Cortex of kidney (tissue), 1 donor: ENCODE results near the gene CYP11A1.
"Not testable (repeated sequence)": the region's sequence is repeated elsewhere in the genome, so short reads cannot be mapped to it uniquely, and the experiment has no call there.

Experiments used
- DNase-seq: peaks from one replicate; lab custom pipeline; 2025; lab: John Stamatoyannopoulos, UW

Gene CYP11A1

DNA sequence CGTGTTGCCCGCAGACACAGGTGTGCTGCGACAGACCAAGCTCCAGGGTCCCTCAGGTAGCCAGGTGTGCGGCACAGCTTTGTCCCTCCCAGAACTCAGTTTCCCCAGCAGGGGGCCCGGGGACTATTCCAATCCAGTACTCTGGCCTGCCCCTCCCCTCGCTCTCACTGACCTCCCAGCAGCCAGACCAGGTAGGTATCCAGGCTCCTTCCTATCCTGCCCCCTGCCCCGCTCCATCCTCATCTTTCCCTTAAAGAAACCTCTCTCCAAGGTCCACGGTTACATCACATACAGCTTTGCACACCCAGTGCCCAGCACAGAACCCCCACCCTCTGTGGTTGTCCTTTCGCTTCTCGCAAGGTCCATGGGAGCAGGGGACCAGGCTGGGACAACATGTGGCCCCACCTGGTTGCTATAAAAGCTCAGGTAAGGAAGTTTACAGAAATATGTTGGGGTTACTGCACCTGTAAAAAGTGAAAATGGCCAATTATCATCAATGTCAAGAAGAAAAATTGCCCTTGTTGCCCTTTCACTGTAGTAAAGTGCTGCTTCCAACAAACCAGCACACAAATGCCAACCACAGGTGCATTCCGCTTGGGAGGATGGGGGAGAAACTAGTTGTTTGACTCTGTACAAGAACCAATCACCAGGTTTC, 7.3 kb upstream of the CYP11A1 start:
- no peak for DNase-seq

GRCh38 chr15:74373731-74374647, 6.5 kb upstream of the CYP11A1 start:
- no peak for DNase-seq

- no peak for DNase-seq
Measured at GRCh38 chr15:74373056-74373650, 5.7 kb upstream of the CYP11A1 start.

DNA sequence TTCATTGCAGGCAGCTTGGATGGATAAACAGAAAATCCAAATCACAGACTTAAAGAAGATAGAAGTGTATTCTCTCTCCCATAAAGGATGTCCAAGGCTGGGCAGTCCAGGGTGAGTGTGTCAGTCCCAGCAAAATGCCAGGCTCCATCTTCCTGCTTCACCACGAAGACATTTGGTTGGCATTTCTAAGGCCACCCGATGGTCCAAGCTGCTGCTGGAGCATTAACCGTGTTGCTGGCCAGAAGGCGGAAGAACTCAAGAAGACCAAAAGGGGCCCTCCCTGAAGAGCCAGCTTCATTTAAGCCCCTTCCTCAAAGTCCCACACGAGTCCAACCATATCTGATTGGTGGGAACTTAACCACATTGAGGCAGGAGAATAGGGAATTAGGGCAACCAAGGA, 3.0 kb upstream of the CYP11A1 start:
- no peak for DNase-seq

DNA sequence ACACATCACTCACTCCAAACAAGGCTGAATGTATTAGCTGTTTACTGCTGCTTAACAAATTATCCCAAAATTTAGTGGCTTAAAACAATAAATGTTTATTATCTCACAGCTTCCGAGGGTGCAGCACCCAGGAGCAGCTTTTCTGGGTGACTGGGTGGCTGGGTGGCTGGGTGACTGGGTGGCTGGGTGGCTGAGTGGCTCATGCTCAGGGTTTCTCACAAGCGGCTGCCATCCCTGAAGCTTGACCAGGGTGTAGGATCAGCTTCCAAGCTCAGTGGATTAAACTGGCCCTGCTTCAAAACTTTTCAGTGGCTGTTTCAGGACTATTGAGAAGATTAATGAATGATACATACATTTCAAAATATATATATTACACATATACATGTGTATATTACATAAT, 2.3 kb upstream of the CYP11A1 start:
- DNase-seq: no peak

DNA sequence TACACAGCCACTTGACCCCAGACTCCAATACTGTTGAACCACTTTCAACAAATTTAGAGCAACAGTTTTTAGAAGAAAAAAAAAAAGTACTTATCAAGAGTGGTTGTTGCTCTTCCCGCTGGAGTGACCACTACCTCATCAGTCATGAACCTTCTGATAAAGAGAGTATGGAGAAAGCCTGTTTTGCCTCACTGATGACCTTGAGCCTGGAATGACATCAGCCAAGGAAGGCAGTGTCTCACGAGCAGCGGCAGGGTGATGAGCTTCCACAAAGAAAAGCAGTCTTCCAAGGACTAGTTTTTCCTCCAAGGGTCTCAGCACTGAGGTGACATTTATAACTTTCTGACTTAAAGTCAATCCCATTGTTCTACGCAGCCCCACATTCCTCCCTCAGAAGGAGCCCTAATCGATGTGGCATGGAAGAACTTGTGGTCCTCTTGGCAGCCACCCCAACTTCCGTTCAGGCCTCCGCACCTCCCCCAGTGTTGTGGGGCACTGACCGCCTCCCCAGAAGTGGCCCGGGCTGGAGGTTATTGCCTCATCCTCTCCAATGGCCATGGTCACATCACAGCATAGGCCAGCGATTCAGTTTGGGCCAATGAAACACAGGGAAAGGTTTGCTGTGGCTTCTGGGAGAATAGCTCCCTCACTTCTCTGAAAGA, 1.8 kb upstream of the CYP11A1 start:
- DNase-seq: no peak

DNA sequence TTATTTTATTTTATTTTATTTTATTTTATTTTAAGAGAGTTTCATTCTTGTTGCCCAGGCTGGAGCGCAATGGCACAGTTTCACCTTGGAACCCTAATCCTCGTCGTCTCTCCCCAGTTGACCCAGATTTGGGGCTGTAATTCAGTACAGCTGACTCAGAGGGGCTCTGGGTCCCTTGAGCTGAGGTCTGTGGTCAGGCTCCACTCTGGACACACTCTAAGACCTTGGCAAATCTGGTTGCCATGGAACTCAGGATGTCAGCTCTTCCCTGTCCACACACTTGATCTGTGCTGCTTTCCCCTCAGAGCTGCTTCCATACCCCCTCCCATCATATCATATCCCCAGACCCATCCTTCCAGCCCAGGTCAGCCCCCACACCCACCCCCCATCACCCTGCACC, 675 bp upstream of the CYP11A1 start:
- DNase-seq: no peak

GRCh38 chr15:74365598-74366445, 1.6 kb downstream of the CYP11A1 start:
- no peak for DNase-seq

GRCh38 chr15:74364936-74365597, 2.4 kb downstream of the CYP11A1 start:
- no peak for DNase-seq

DNA sequence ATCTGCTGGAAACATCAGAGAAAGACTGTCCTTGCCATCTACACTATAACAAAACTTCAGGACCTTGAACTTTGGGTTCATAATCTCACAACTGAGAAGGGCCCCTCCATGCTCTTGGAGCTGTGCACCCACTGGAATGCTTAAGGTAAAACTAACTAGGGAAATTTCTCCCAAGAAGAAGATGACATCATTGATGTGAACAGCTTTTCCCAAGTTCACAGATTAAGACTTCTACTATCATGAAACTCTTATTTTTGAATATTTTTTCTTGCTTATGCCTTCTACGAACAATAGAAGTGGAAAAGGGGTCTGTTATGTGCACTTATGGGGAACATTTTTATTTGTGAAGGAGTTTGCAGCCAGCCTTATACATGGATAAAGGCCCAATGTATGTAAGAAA, 5.0 kb downstream of the CYP11A1 start:
- no peak for DNase-seq

GRCh38 chr15:74360855-74361254, 6.6 kb downstream of the CYP11A1 start:
- DNase-seq: not testable (repeated sequence)

GRCh38 chr15:74359376-74359775, 8.1 kb downstream of the CYP11A1 start:
- DNase-seq: not testable (repeated sequence)

GRCh38 chr15:74357514-74357913, 9.9 kb downstream of the CYP11A1 start:
- DNase-seq: not testable (repeated sequence)

DNA sequence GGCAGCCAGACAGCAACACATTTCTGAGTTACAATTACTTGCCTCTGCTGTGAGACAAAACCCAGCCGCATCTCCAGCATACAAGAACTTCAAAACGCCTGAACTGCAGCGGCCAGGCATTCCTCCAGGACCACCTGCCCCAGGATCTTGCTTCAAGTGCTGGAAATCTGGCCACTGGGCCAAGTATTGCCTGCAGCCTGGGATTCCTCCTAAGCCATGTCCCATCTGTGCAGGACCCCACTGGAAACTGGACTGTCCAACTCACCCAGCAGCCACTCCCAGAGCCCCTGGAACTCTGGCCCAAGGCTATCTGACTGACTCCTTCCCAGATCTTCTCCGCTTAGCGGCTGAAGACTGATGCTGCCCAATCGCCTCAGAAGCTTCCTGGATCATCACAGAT, 11.4 kb downstream of the CYP11A1 start:
- not testable (repeated sequence) for DNase-seq

DNA sequence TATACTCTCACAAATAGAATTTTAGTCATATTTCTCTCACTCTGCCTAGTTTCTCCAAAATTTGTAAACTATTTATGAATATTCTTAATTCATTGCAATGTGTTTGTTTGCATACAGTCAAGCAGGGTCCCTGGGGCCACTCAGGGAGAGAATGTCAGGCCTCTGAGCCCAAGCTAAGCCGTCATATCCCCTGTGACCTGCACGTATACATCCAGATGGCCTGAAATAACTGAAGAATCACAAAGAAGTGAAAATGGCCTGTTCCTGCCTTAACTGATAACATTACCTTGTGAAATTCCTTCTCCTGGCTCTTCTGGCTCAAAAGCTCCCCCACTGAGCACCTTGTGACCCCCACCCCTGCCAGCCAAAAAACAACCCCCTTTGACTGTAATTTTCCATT, 13.5 kb downstream of the CYP11A1 start:
- not testable (repeated sequence) for DNase-seq

DNA sequence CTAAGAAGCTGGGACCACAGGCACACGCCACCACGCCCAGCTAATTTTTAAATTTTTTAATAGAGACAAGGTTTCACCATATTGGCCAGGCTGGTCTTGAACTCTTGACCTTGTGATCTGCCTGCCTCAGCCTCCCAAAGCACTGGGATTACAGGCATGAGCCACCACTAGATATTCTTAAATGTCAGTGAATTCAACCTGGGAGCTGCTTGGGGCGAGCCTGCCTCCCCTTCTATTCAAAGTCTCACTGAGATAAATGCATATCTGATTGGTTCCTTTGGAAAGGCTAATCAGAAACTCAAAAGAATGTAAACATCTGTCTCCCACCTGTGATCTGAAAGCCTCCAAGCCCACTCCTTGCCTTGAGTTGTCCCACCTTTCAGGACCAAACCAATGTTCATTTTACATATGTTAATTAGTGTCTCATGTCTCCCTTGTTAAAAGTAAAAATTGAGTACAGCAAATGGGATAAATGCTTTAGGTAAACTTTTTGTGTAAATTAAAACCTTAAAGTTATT, 15.0 kb downstream of the CYP11A1 start:
- no peak for DNase-seq

- DNase-seq: no peak
Measured at GRCh38 chr15:74351670-74352069, 15.8 kb downstream of the CYP11A1 start.

DNA sequence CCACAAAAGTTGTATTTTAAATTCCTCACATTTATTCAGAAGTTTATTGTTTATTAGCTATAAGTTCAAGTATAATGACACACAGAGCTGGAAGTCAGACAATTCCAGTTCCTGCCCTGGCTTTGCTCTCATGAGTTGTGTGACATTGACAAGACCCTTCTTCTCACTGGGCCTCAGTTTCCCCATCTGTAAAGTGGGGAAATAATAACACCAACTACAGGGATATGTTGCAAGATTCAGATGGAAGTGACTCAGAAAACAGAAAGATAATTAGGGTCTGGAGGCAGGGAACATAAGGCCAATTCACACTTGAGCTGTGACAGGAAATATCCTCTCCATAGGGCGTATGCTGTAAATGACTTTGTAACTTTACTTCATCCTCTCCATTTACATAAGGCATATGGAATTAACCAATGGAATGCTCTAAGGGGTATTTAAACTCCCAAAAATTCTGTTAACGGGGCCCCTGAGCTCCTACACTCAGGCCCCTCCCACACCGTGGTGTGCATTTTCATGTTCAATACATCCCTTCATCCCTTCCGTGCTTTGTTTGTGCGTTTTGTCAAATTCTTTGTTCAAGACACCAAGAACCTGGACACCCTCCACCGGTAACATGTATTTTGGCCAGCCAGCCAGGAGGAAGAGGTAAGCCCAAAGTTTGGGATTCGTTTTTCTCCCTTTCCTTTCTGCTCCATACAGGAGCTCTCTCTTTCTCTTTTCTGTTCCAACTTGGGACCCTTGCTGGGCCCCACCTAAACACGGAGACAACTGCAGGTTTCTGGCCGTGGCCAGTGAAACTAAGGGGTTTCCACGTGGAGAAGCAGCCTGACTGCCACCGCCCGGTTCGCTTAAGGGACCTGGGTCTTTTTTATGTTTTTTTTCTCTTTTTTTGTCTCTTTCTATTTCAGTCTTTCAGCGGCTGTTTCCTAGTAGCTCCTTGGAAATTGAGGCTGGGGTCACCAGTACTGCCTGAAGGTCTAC, 16.9 kb downstream of the CYP11A1 start:
- DNase-seq: no peak

GRCh38 chr15:74349241-74349778, 18.1 kb downstream of the CYP11A1 start:
- no peak for DNase-seq
